Natural killer cell (primary cell): ENCODE measurements around the gene LIMD2. TPM values are rescaled to one million over a fixed set of nuclear protein-coding genes. Genes with fewer than 3 reads are reported as not detected.

Experiments used
- ATAC-seq, 3 donors: fragments of 150-1000 bp in 2 of 3; fragments of 200-7000 bp in 1 of 3; cut with Tn5 transposase; 1 replicate in 1 of 3; 2 replicates in 2 of 3; pipeline ENCODE4 v1.10.0; 2021; ENCODE audit warnings: mild to moderate bottlenecking in 2 of 3, moderate library complexity in 2 of 3
- DNase-seq, 2 donors: peaks; one replicate each; pipeline versions ENCODE4 v3.0.0 to v3.0.0-alpha.2; 2013 to 2021; ENCODE audit warnings: mixed read lengths in 1 of 2
- H3K27ac ChIP-seq: one replicate; pipeline ENCODE4 v1.5.1; 2013; ENCODE audit warnings: mild to moderate bottlenecking, low read length
- H3K27me3 ChIP-seq: one replicate; pipeline ENCODE4 v1.6.1; 2013; ENCODE audit warnings: low read length; ENCODE audit not compliant: control insufficient read depth, insufficient read depth
- H3K36me3 ChIP-seq: one replicate; pipeline ENCODE4 v1.6.1; 2013; ENCODE audit warnings: low read length; ENCODE audit not compliant: control insufficient read depth, insufficient read depth
- H3K4me1 ChIP-seq: one replicate; pipeline ENCODE4 v1.6.1; 2013; ENCODE audit warnings: low read length; ENCODE audit not compliant: control insufficient read depth, insufficient read depth
- H3K4me3 ChIP-seq: one replicate; pipeline ENCODE4 v1.5.1; 2013; ENCODE audit warnings: low read length
- H3K9me3 ChIP-seq: one replicate; pipeline ENCODE4 v1.6.1; 2013; ENCODE audit warnings: low read length; ENCODE audit not compliant: control insufficient read depth, insufficient read depth
- H3K27ac Mint-ChIP-seq, 2 donors: one replicate each; pipeline ENCODE4 v1.8.0; 2022; ENCODE audit warnings: mild to moderate bottlenecking in 2 of 2, mixed read lengths in 2 of 2, moderate library complexity in 1 of 2
- H3K27me3 Mint-ChIP-seq, 2 donors: one replicate each; pipeline ENCODE4 v1.8.0; 2022; ENCODE audit warnings: low read depth in 2 of 2, mixed read lengths in 2 of 2
- H3K36me3 Mint-ChIP-seq: one replicate; pipeline ENCODE4 v1.8.0; 2022; ENCODE audit warnings: mixed read lengths
- H3K4me1 Mint-ChIP-seq, 2 donors: one replicate each; pipeline ENCODE4 v1.8.0; 2022; ENCODE audit warnings: mixed read lengths in 2 of 2
- H3K4me3 Mint-ChIP-seq: one replicate; pipeline ENCODE4 v1.8.0; 2022; ENCODE audit warnings: mild to moderate bottlenecking, moderate library complexity, mixed read lengths
- H3K9me3 Mint-ChIP-seq, 2 donors: one replicate each; pipeline ENCODE4 v1.8.0; 2022; ENCODE audit warnings: mixed read lengths in 2 of 2
- CTCF ChIP-seq: fragments of 200-600 bp; IDR thresholded peaks from one replicate; pipeline ENCODE4 v1.8.0; 2022; ENCODE audit warnings: antibody characterized with exemption
- WGBS: methylation state at CpG from one replicate; pipeline ENCODE4 v1.1.7; 2013; ENCODE audit warnings: missing lambda C conversion rate; ENCODE audit not compliant: insufficient coverage; 5-methylcytosine and 5-hydroxymethylcytosine counted together
- intact Hi-C: fragments of 100-400 bp; cut with micrococcal nuclease; formaldehyde crosslinking; loops from one replicate; pipeline ENCODE4 v1.14.2; 2022
- total RNA-seq, 4 donors: library from RNA; stranded (reverse); fragments of 120-200 nt in 1 of 4; gene quantifications; one replicate each; pipeline versions ENCODE4 v1.2.3 to v1.2.4, GENCODE V29; 2013 to 2022

Gene LIMD2
- total RNA-seq, 3 donors from 2014 or later (not counting 1 experiment from before 2014, with no cell fraction given) = 513 to 546 (median 524) TPM

- Mint-ChIP-seq H3K27ac (peak overlapping the region; percentile 91 to 97), H3K36me3 (no peaks in the 10 kb centered on the region), H3K4me1 (peaks cover 70 to 71% of the 10 kb centered on the region in 2 donors), H3K27me3 (no peaks in the 10 kb centered on the region), H3K9me3 (no peaks in the 10 kb centered on the region), H3K4me3 (peak overlapping the region; percentile 96)
- peak overlapping the region; percentile 80 for H3K27ac ChIP-seq
- no peak for TF ChIP-seq CTCF
- H3K36me3 ChIP-seq = peaks cover 40% of the 10 kb centered on the region
- no peaks in the 10 kb centered on the region for H3K27me3 ChIP-seq
- ATAC-seq (peak; percentile 32 to 64 (median 54)), DNase-seq (peak; percentile 84 to 95)
- intact Hi-C loops = loop anchor here (1.0 to 5.0 kb wide), 6 partner anchors 11 to 147 kb away; partner anchors contain the start of genes CCDC47, DCAF7, FTSJ3 and MAP3K3
- under 1% methylated on average over 43 of the region's 45 CpGs for WGBS
- peak overlapping the region; percentile 78 for H3K4me3 ChIP-seq
- H3K9me3 ChIP-seq = no peaks in the 10 kb centered on the region
- peaks cover 78% of the 10 kb centered on the region for H3K4me1 ChIP-seq
Observed at GRCh38 chr17:63698886-63699637, 863 bp downstream of the LIMD2 start.

- H3K4me1 Mint-ChIP-seq = peaks cover 64 to 70% of the 10 kb centered on the region in 2 donors
- intact Hi-C loops = loop anchor here (1.0 to 5.0 kb wide), 6 partner anchors 12 to 146 kb away; partner anchors contain the start of genes CCDC47, DCAF7, FTSJ3 and MAP3K3
- DNase-seq (peak; percentile 39 to 57), ATAC-seq (no peak)
- Histone ChIP-seq H3K27me3 (no peaks in the 10 kb centered on the region), H3K9me3 (no peaks in the 10 kb centered on the region), H3K4me1 (peaks cover 72% of the 10 kb centered on the region), H3K27ac (peak overlapping the region; percentile 80), H3K4me3 (peak overlapping the region; percentile 78), H3K36me3 (peaks cover 35% of the 10 kb centered on the region)
- H3K4me3 Mint-ChIP-seq = peak overlapping the region; percentile 96
- no peaks in the 10 kb centered on the region for H3K27me3 Mint-ChIP-seq
- no peak for TF ChIP-seq CTCF
- under 1% methylated on average over 24 of the region's 24 CpGs for WGBS
- H3K9me3 Mint-ChIP-seq = no peaks in the 10 kb centered on the region
- peak overlapping the region; percentile 91 to 97 for H3K27ac Mint-ChIP-seq
- H3K36me3 Mint-ChIP-seq = no peaks in the 10 kb centered on the region
Observed at GRCh38 chr17:63698381-63698885, 1.5 kb downstream of the LIMD2 start.

GRCh38 chr17:63697341-63698286 lies 2.3 kb downstream of the LIMD2 start:
- peaks cover 35% of the 10 kb centered on the region for H3K36me3 ChIP-seq
- Mint-ChIP-seq H3K4me1 (peaks cover 63 to 70% of the 10 kb centered on the region in 2 donors), H3K27me3 (no peaks in the 10 kb centered on the region), H3K27ac (peak overlapping the region; percentile 91 to 97), H3K4me3 (peak overlapping the region; percentile 96), H3K9me3 (no peaks in the 10 kb centered on the region), H3K36me3 (no peaks in the 10 kb centered on the region)
- peak overlapping the region; percentile 80 for H3K27ac ChIP-seq
- TF ChIP-seq CTCF = peak; percentile 76
- 13% methylated on average over 22 of the region's 22 CpGs for WGBS
- no peaks in the 10 kb centered on the region for H3K27me3 ChIP-seq
- peaks cover 64% of the 10 kb centered on the region for H3K4me1 ChIP-seq
- no peaks in the 10 kb centered on the region for H3K9me3 ChIP-seq
- intact Hi-C loops = loop anchor here (1.0 to 5.0 kb wide), 7 partner anchors 13 to 145 kb away; partner anchors contain the start of genes CCDC47, DCAF7, FTSJ3 and MAP3K3
- DNase-seq (peak; percentile 79 to 94), ATAC-seq (peak; percentile 28 to 59 (median 32))
- H3K4me3 ChIP-seq = peak overlapping the region; percentile 78
